NOMO-1 (cell line): ENCODE measurements around the gene SPATA13.
A peak's percentile ranks its signal among the peaks of the same experiment; 100 is the strongest.

Experiments
- DNase-seq, 2 experiments: peaks; one replicate each; lab custom pipeline; 2025; ENCODE audit not compliant: unreplicated experiment in 2 of 2; lab: John Stamatoyannopoulos, UW

The SPATA13 gene

GRCh38 chr13:24162604-24163003 is 2.1 kb downstream of the SPATA13 start:
- DNase-seq, result no peak

GRCh38 chr13:24165746-24166145 is 5.2 kb downstream of the SPATA13 start:
- no peak for DNase-seq

DNA sequence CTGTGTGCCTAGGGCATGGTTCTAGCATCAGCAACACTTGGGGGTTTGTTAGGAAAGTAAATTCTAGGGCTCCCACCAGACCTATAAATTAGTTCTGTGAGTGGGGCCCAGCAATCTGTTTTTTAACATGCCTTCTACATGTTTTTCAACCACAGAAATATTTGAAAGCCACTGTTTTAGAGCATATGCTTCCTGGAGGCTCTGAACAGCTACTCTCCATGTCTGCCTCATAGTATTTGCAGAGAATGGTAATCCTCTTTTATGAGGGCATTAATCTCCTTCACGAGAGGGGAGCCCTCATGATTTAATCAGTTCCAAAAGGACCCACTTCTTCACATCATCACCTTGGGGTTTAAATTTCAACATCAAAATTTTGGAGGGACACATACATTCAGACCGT is 6.0 kb downstream of the SPATA13 start:
- no peak for DNase-seq

GRCh38 chr13:24167666-24168391 is 7.3 kb downstream of the SPATA13 start:
- DNase-seq, result no peak

- no peak for DNase-seq
Measured at GRCh38 chr13:24168392-24168750, 7.9 kb downstream of the SPATA13 start.

DNA sequence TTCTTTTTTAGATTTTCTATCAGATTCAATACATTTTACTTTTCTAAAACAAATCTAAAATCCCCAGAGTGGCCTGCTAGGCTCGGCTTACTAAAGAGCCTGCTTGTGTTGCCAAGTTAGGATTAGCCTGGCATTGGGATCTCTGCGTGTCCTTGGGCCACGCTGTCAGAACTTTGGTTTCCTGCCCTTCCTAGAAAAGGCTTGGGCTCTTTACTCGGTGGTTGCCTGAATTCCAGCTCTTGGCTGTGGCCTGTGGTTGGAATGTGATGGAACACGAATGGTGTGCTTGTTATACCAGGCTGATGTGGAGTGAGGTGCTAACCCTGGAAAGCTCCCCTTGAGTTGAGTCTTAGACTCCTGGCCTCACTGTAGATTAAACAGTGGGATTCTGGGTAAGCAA is 8.5 kb downstream of the SPATA13 start:
- DNase-seq, result no peak

DNA sequence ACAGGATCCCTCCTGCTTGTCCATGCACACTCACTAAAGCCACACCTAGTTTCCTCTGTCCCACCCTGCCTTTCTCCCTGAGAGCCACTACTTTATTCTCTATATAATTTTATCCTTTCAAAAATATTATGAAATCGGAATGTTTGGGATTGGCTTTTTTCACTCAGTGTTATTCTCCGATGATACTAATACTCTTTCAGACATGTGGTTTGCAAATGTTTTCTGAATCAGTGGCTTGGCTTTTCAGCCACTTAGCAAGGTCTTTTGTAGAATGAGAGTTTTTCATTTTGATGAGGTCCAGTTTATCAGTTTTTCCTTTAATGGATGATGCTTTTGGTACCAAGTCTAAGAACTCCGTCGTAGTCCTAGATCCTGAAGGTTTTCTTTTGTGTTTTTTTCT is 11.6 kb downstream of the SPATA13 start:
- no peak for DNase-seq

- DNase-seq, result no peak
Measured at GRCh38 chr13:24173795-24174194, 13.3 kb downstream of the SPATA13 start.

- DNase-seq, result no peak
Measured at GRCh38 chr13:24175847-24176246, 15.3 kb downstream of the SPATA13 start.

- no peak for DNase-seq
Measured at GRCh38 chr13:24176351-24177101, 16.0 kb downstream of the SPATA13 start.

DNA sequence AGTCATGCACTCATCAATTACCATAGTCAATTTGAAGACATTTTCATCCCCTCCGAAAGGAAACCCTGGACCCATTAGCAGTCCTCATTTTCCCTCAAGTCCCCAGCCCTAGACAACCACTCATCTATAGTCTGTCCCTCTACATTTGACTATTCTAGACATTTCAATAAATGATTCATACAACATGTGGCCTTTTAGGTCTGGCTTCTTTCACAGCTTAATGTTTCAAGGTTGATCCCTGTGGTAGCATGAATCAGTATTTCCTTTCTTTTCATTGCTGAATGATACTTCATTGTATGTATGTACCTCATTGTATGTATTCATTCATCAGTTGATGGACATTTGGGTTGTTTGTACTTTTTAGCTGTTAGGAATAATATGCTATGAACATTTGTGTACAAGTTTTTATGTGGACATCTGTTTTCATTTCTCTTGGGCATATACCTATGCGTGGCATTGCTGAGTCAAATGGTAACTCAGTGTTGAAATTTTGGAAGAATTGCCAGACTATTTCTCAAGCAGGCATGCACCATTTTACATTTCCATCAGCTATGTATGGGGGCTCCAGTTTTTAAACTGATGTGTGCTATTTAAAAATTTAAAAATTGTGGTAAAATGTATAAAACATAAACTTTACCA is 18.4 kb downstream of the SPATA13 start:
- DNase-seq, result no peak

GRCh38 chr13:24179486-24179850 is 18.9 kb downstream of the SPATA13 start:
- DNase-seq, result no peak

DNA sequence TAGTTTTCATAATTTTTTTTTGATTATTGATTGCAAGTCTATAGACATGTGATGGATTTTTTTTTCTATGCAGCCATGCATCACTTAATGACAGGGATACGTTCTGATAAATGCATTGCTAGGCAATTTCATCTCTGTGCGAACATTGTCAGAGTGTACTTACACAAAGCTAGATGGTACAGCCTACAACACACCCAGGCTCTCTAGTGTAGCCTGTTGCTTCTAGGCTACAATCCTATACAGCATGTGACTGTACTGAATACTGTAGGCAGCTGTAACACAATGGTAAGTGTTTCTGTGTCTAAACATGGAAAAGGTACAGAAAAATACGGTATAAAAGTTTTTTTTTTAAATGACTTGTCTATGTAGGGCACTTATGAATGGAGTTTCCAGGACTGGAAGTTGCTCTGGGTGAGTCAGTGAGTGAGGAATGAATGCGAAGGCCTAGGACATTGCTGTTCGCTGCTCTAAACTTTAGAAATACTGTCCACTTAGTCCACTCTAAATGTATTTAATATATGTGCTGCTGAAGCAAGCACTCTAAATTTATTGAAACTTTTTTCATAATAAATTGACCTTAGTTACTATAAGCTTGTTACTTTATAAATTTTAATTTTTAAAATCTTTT is 20.3 kb downstream of the SPATA13 start:
- no peak for DNase-seq

DNA sequence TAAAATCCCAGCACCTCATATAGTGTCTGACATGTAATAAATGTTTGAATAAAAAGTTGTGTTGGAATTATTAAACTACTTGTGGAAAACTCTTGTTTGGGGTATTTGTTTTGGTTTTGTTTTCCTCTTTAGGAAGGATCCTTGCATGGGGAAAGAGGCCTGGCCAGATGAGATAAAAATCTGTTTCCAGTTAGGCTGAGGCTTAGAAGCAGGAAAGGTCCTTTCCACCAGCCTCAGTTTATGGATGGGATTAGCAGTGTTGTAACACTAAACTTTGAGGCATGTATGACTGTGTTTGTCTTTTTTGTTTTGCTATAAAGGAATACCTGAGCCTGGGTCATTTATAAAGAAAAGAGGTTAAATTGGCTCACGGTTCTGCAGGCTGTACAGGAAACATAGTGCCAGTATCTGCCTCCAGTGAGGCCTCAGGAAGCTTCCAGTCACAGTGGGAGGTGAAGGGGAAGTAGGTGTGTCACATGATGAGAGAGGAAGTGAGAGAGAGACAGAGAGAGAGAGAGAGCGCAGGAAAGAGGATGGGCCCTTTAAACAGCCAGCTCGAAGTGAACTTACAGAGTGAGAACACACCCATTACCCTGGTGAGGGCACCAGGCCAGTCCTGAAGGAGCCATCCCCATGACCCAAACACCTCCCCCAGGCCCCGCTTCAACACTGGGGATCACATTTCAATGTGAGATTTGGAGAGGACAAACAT is 21.6 kb downstream of the SPATA13 start:
- DNase-seq, result no peak

DNA sequence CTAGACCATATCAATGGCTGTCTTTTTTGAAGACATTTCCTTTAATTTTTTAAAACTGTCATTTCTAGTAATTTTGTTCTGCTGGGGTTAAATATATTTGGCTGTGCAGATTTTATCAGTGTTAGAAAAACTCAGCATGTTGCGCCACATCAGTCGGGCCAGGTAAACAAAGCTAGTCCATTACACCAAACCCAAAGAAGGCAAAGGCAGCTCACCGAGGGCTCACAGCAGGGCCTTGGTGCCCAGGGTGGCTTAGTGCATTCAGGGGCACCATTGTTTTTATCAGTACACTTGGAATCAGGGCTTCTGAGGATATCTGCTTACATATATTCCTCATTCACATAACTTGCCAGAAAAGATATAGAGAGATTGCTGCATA is 22.2 kb downstream of the SPATA13 start:
- DNase-seq, result no peak

- DNase-seq, result no peak
Measured at GRCh38 chr13:24183741-24184182, 23.2 kb downstream of the SPATA13 start.

DNA sequence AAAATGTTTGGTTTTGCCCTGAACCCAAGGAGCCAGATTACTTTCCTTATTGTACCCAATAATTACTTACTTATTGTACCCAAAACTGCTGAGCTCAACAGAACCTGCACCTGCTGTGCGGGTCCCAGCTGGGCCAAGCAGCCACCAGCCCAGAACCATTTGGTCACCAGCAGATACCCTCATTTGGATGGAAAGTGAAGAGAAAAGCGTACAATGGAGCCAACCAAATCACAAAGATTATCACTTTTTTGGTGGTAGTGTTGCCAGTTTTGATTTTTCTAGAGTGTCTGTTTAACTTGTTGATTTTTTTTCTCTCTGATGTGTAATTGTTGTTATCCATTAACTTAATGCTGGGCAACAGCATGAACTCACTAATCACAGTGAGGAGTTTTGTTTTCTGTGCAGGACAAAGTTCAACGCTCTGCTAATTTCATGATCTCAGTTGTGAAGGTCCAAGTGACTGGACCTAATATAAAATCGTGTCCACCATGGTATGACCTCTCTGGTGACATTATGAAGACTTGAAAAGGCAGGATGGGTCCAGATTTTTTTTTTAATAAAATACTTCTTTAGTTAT is 23.8 kb downstream of the SPATA13 start:
- DNase-seq, result no peak

DNA sequence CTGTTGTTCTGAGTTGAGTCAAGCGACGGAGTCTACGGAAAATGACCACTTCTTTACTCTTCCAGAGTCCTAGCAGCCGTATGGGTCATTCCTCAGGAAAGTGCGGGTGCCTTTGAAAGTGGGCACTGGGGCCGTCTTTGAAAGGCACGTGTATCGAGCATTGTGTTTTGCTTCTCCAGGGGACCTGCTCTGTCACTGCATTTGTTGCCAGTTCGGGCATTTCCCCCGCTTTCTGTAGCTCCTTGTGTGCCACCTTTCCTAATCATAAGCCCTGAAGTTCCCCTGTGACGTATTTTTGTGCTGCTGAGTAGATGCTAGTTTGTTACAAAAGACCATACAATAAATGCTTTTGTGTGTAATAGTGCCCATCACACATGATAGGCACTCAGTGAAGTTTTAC is 24.4 kb downstream of the SPATA13 start:
- no peak for DNase-seq

DNA sequence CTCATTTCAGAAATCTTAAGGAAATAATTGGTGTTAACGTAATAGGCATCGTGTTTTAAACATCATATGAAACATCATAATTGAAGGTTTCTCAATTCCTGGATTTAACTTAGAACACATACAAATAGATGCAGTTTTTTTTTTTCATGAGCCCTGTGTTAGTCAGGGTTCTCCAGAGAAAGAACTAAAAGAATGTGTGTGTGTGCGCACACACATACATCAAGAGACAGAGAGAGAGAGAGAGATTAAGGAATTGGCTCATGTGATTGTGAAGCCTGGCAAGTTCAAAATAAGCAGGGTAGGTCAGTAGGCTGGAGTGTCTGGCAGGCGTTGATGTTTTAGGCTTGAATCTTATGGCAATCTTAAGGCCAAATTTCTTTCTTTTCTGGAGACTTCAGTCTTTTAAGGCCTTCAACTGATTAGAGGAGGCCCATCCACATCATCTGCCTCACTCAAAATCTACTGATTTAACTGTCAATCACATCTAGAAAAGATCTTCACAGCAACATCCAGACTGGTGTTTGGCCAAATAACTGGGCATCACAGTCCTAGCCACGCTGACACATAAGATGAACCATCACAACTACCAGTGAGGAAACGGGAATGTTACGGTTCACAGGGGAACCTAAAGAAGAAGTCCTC is 25.2 kb downstream of the SPATA13 start:
- DNase-seq, result no peak

DNA sequence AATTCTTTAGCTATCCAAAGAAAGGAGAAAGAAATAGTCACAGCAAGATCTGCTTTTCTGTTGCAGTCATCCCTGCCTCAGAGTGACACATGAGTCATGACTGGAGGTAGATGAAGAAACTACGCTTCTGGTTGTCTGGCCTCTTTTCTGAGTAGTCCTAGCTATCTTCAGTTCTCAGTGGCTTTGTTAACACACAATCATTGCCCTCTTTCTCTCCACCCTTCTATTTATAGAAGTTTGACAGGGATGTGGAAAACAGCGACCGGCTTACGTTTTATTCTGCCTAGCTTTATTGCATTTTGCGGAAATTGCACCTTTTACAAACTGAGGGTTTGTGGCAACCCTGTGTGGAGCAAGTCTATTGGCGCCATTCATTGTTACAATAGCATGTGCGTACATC is 26.7 kb downstream of the SPATA13 start:
- peak; percentile 43 to 84 for DNase-seq
